ENCODE results near the gene STIMATE. TPM values are rescaled to one million over a fixed set of nuclear protein-coding genes. Genes with fewer than 3 reads are reported as not detected.

The STIMATE gene
- total RNA-seq, 2 donors from 2014 or later, result 7.9 to 14.1 TPM

DNA sequence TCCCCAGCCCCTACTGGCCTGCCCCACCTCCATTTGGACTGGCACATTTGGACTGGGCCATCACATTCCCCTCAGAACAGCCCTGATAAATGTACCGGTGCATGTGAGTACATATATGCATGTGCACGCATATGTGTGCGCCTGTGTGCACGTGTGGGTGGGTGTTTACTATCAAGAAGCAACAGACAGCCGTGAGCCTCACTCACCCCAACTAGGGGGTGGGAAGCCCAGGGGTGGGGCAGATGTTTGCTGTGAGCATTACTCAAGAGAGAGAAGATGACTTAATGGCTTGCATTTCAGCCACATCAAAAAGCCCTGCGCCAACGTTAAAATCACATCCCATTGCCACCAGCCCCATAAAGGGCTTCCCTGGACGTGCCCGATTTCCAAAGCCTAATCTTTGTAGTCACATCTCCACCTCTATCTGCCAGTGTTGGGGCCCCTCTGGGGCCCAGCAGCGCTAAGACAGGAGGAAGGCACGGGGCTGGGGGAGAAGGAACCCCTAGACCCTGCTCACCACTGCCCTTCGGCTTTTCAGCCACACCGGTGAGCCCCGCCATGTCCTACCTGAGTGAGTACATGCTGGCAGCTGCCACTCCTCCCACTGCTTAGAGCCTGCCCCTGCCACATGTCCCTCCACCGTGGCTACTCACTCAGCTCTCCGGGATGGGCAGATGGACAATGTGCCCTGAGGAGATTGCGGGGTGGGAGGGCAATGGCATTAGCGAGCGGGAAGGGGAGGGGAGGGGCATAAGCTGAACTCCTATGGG is 91.9 kb downstream of the STIMATE start:
- intact Hi-C loops (cut with DNase I), result no loop called here

DNA sequence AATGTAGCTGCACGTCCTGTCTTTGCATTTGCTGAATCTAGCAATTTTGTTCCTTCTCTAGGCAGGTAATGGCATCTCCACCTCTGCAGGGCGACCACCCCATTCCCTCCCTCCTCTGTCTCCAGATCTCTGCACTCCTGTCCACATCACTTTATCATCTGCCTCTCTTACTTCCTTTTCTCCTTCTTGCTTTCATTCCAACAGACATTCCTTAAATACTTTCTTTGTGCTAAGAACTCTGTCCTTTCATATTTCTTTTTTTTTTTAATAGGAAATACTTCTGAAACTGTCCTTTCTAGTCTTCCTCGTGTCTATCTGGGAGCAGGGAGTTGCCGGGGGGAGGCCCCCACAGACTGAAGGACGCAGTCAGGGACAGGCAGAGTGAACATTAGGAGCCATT is 95.5 kb downstream of the STIMATE start:
- intact Hi-C loops (cut with DNase I), result no loop called here
- DNase-seq (no peak), ATAC-seq (no peak)

More for the DNA sequence above, 91.9 kb downstream of the STIMATE start:
- DNase-seq (no peak), ATAC-seq (no peak)

DNA sequence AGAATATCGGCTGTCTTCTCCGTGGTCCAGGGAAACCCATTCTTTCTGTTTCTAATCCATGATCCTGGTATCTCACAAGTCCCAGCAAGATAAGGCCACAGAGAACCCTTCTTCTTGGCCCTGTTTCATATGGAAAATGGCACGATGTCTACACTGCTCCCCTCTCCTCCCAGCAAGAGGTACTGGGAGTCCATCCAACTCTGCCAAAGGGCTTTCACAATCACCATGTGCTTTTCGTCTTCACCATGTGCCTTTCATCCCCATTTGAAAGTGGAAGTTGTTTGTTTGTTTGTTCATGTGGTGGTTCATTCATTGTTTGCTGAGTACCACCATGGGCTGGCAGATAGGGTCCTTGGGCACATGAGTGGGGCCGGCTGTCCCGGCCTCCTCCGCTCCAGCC is 97.3 kb downstream of the STIMATE start:
- intact Hi-C loops (cut with DNase I), result no loop called here
- ATAC-seq (no peak), DNase-seq (no peak)

DNA sequence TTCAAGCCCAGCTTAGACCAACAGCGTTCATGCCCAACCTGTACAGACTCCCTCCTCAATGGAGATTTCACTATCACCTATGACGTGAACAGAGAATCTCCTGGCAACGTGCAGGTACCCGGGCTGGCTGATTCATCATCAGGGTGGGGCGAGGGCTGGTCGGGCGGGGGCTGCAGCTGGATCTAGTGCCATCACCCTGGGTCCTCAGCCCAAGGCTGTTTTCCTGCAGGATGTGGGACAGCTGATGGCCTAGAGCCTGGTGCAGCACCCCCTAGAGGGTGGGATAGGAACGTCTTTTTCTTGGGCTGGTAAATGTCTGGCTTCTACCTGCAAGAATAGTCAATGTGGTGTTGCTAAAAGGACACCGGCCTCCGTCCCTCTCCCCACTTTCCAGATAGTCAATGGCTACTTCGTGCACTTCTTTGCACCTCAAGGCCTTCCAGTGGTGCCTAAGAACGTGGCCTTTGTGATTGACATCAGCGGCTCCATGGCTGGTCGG is 98.3 kb downstream of the STIMATE start:
- DNase-seq (no peak), ATAC-seq (peak in 1 of 2 donors; percentile 65)
- intact Hi-C loops (cut with DNase I), result no loop called here

DNA sequence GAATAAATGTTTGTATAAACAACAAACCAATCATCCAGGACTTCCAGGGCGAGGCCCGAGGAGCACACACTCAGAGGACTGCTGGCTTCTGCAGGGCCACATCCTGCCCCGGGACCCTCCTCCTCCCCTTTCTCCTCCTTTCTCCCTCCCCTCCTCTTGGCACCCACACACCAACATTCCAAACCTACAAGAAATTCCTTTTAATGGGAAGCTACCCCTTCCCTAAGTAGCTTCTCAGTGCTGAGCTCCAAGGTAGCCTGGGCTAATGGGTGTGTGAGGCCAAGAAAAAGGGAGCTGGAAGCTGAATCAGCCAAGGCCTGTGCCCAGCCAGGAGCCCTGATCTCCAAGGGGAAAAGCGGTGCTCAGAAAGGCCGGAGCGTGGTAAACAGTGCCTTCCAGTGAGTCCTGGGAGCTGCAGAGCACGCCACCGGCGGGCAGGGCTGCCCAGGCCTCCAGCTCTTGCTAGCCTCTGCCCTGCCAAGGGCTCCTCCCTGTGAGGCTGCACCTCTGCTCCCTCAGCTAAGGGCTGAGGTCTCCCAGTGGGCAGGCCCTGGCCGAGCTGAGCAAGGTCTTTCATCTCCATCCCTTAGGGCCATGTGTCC is 98.9 kb downstream of the STIMATE start:
- ATAC-seq (peak in 1 of 2 donors; percentile 20), DNase-seq (no peak)
- intact Hi-C loops (cut with DNase I), result no loop called here

DNA sequence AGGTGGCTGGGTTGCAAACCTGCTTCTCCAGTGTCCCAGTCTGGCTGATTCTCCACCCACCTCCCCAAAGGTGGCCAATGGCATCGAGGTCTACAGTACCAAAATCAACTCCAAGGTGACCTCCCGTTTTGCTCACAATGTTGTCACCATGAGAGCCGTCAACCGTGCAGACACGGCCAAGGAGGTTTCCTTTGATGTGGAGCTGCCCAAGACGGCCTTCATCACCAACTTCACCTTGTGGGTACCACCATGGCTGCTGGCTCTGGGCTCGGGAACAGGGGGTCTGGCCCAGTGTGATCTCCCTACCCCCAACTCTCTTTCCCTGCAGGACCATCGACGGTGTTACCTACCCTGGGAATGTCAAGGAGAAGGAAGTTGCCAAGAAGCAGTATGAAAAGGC is 100.9 kb downstream of the STIMATE start:
- intact Hi-C loops (cut with DNase I), result no loop called here
- ATAC-seq (no peak), DNase-seq (no peak)

DNA sequence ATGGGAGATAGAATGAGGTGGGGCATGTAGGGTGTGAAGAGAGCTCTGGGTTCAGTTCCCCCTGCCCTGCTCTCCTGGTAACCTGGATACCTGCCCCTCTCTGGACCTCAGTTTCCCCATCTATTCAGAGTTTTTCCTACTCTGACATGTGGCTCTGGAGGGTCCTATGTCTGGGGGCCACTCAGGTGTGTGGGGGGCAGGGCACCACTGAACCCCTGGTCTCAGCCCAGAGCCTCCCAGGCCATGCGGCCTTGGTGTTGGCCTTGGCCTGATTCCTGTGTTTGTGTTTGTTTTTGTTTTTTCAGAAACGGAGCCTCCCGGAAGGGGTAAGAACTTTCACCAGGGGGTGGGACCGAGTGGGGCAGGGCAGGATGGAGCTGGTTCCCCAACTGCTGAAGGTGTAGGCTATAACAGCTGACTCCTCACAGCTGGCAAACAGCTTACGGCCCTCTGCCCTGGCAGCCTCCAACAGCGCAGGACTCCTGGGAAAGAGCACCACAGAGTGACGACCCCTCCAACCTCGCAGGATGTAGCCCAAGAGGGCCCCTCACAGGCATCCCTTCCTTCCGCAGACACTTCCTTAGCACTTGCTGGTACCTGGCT is 101.9 kb downstream of the STIMATE start:
- DNase-seq (no peak), ATAC-seq (no peak)
- intact Hi-C loops (cut with DNase I), result no loop called here

DNA sequence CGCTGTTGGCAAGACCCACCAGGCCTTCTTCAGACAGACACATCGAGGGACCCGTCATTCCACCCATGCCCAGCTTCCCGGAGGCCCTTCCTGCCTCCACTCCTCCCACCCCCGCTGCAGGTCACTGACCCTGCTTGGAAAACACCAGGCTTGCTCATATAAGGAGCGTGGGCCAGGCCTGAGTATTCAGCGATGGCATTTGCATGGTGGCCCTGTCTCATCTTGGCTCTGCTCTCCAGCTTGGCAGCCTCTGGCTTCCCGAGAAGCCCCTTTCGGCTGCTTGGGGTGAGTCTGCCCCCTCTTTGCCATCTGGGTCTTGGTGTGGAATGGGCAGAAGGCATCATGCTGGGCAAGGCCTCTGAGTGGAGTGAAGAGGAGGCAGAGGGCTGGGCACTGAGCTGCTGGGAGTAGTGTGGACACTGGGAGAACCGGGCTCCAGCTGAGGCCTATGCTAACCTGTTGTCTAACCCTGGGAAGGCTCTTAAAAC is 102.7 kb downstream of the STIMATE start, which contains the start of gene ITIH3:
Gene ITIH3 (plus strand): TSS at position 185 of the 488 bp plus-strand sequence. CDS start 8 bp downstream, at position 193.
- ATAC-seq (no peak), DNase-seq (no peak)
- intact Hi-C loops (cut with DNase I), result no loop called here

DNA sequence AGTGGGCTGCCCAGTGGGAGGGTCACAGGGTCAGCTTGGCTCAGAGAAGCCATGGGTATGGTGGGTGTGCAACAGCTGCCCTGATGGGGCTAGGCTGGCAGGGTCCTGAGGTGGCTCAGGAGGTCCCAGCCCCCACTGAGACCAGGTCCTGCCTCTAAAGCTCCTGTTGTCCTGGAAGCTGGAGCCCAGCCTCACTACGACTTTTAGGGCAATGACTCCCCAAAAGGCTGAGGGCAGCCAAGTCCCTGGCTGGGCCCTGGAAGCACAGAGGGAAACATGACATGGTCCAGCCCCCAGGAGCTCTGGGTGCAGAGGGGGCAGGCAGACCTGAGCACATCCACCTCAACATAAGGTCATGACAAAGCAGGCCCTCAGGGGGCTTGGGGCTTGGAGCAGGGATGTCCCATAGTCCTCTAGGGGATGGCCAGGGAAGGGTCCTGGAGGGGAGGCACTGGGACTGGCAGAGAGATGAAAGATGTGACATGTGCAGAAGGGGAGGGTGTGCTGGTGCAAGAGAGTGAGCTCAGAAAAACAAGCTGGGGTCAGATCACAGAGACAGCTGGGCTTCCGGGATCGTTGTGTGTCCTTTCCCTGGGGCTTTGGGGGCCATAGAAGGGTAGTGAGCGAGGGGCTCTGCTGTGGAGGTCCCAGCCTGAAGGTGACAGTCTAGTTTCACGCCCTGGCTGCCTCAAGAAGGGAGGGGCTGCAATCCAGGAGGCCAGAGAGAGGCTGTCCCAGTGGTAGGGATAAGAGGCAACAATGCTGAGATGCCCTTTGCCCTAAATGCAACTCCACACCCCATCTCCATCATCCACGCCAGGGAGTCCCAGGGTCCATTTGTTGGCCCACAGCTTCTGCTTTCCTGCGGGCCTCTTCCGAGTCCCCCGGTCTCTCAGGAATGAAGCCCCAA is 103.4 kb downstream of the STIMATE start:
- no peak for DNase-seq
- intact Hi-C loops (cut with DNase I), result no loop called here
- no peak for ATAC-seq

DNA sequence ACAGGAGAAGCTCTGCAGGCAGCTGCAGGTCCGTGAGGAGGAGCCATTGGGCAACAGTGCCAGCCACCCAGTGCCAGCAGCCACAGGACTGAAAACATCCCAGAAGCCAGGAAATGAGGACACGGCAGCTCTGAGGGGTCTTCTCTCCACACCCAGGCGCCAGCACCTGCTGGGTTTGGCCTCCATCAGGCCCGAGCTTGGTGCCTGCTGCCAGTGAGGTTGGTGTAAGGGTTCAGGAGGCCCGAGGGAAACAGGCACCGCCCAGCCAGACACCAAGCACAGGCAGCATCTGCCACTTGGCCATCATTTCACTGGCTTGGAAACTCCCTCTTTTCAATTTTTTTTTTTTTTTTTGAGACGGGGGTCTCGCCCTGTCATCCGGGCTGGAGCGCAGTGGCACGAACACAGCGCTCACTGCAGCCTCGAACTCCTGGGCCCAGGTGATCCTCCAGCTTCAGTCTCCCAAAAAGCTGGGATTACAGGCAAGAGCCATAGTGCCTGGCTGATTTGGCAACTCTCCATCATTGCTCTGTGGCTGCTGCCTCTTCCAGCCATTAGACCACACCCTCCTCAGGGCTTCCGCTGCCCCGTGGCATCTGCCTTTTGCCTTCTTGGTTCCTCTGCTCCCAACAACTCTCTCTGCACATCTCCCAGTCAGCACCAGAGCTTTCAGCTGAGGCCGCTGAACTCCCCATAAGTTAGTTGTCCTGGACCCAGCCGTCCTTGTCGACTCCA is 104.2 kb downstream of the STIMATE start:
- intact Hi-C loops (cut with DNase I), result no loop called here
- no peak for ATAC-seq
- no peak for DNase-seq

DNA sequence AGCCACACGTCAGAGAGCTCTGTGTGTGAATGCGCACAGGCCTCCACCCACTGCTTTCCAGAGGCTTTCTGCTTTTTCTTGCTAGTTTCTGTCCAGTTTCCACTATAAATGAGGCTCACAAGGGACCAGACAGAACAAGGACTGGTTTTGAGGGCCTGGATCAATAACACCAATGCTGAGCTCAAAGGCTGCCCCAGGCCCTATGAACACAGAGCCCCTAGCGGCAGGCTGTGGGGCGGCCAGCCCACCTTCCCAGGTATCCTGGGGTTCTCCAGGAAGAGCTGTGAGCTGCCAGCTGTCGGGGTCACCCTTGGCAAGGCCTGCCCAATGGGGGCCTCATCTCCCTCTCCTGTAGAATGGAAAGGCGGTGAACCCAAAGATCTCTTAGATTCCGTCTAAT is 104.9 kb downstream of the STIMATE start:
- intact Hi-C loops (cut with DNase I), result no loop called here
- ATAC-seq (no peak), DNase-seq (no peak)

DNA sequence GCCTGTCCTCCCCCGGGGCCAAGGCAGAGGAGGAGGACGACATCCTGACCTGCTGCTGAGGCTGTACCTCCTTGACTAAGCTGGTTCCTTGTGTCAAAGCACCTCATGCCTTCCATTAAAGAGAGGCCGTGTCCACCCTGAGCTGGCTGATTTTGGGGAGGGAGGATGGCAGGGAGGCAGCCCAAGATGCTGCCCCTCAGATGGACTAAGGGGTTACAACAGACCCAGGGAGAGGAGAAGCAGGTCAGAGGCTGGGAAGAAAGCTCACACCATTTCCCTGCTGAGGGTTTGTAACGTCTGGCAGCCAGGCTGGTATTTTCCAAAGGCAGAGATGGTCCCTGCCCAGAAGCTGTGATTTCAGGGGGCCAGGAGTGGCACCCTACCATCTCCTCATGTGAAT is 105.4 kb downstream of the STIMATE start:
- no peak for DNase-seq
- intact Hi-C loops (cut with DNase I), result no loop called here

DNA sequence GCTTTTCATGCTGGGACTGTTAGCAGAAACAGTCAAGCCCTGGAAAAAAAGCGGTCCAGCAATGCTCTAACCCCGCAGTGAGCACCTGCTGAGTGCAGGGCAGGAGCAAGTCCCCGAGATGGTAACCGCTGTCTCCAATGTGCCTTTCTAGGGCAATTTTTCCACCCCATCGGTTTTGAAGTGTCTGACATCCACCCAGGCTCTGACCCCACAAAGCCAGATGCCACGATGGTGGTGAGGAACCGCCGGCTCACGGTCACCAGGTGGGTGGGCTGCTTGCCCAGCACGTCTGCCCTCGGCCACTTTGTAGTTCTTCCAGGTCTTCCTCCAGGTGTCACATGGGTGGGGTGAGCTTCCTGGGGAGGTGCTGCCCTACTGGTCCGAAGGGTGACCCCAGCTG is 106.0 kb downstream of the STIMATE start:
- intact Hi-C loops (cut with DNase I), result no loop called here
- no peak for DNase-seq
- ATAC-seq, result no peak

More for the DNA sequence above, 105.4 kb downstream of the STIMATE start:
- ATAC-seq, result no peak

DNA sequence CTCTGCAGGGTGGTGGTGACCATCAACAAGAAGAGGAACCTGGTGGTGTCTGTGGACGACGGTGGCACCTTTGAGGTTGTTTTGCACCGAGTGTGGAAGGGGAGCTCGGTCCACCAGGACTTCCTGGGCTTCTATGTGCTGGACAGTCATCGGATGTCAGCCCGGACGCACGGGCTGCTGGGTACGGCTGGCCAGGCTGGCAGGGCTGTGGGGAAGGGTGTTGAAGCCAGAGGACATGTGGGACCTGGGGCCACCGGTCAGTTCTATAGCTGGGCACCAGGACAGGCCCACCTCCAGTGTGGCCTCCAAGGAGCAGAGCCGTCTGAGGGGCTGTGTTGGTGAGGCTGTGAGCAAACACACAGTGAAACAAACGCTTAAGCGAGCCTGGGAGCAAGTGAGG is 106.6 kb downstream of the STIMATE start:
- no peak for ATAC-seq
- DNase-seq, result no peak
- intact Hi-C loops (cut with DNase I), result no loop called here

DNA sequence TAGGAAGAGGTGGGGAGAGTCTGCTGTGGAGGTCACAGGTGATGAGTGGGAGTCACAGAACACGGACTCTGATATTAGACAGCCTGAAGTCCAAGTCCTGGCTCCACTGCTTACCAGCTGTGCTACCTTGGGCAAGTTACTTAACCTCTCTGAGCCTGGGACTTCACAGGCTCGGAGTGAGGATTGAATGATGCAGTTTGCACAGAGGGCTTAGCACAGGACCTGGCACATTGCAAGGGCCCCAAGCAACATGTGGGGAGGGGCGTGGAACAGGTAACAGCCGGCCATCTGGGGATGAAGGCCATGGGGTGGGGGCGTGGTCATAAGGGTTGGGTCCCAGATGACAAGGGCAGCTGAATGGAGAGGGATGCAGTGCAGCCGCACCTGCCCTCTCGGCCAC is 107.0 kb downstream of the STIMATE start:
- DNase-seq (no peak), ATAC-seq (no peak)
- intact Hi-C loops (cut with DNase I), result no loop called here

DNA sequence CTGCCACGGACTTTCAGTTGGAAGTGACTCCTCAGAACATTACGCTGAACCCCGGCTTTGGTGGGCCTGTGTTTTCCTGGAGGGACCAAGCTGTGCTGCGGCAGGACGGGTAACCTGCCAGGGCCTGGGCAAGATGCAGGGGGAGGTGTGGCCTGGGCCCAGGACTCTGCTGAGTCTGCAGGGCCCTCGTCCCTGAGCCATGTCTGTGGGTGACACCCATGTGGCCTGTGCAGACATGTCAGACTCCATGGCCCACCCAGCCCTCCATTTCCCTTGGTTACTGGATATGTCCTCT is 107.7 kb downstream of the STIMATE start:
- no peak for DNase-seq
- intact Hi-C loops (cut with DNase I), result no loop called here

DNA sequence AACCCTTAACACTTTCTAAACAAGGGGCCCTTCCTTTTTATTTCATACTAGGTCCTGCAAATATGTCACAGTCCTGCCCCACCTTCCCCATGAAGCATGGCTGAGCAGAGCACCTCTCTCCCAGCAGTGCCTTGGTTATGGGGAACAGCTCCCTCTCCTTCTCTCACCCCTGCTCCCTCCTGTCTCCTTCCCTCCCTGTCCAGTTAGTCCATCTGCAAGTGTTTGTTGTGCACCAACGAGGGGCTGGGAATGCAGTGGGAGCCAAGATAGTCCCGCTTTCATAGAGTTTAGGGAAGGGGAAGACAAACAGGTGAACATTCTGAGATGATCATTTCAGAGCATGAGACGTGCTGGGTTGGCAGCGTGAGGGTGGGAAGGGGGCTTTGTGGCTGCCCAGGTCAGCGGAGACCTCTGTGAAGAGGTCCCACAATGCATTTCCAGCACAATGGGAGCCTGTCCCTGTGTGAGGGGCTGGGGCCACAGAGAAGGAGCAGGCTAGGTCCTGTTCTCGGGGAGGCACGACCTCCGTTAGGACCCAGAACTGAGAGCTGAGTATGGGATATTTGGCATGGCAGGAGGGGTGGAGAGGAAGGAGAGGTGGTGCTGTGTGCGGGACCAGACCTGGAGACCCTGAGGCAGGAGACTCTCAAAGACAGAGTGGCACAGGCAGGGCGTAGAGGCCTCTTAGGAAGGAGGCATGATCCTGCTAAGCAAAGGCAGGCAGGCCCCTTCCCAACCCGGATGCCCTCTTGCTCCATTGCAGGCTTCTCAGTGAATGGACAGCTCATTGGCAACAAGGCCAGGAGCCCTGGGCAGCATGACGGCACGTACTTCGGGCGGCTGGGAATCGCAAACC is 108.2 kb downstream of the STIMATE start:
- ATAC-seq (no peak), DNase-seq (no peak)
- intact Hi-C loops (cut with DNase I), result no loop called here

More for the DNA sequence above, 107.7 kb downstream of the STIMATE start:
- ATAC-seq, result no peak

All from left cardiac atrium (tissue), 4 donors.